HG02798 (cell line): Measurements from ENCODE around the gene CATSPERB.
"Not testable (repeated sequence)": the region's sequence is repeated elsewhere in the genome, so short reads cannot be mapped to it uniquely, and the experiment has no call there.

Experiments used
- ATAC-seq: cut with Tn5 transposase; IDR thresholded peaks from one replicate; pipeline ENCODE4 v1.9.1; 2021; ENCODE audit warnings: mild to moderate bottlenecking; ENCODE audit not compliant: unreplicated experiment, poor library complexity

CATSPERB gene

DNA sequence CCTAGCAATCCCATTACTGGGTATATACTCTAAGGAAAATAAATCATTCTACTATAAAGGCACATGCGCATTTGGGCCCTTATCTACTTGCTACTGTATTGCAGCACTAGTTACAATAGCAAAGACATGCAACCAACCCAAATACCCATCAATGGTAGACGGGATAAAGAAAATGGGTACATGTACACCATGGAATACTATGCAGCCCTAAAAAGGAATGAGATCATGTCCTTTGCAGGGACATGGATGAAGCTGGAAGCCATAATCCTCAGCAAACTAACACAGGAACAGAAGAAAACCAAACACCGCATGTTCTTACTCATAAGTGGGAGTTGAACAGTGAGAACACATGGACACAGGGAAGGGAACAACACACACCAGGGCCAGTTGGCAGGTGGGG, 54.2 kb downstream of the CATSPERB start:
- not testable (repeated sequence) for ATAC-seq

DNA sequence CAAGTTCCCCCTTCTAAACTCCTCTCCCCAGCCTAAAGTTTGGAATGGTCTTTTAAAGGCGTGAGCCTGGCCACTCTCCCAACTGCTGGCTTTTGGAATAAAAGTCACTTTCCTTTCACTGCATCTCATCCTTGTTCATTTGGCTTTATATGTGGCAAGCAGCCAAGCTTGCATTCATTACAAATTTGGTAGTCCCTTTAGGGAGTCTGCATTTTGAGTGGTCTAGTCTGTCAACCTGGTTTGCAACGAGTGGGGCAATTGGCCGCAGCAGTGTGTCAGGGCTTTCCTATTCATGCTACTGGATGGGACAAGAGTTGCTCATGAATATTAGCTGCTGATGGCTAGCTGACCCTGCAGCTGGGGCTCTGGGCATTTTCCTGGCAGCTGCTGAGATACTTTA, 57.0 kb downstream of the CATSPERB start:
- ATAC-seq, result no peak

- no peak for ATAC-seq
Measured at GRCh38 chr14:91669867-91670266, 62.0 kb downstream of the CATSPERB start.

- not testable (repeated sequence) for ATAC-seq
Measured at GRCh38 chr14:91667101-91667500, 64.8 kb downstream of the CATSPERB start.

- no peak for ATAC-seq
Measured at GRCh38 chr14:91660790-91661189, 71.1 kb downstream of the CATSPERB start.

- ATAC-seq, result no peak
Measured at GRCh38 chr14:91654836-91655235, 77.0 kb downstream of the CATSPERB start.

- ATAC-seq, result no peak
Measured at GRCh38 chr14:91653451-91653850, 78.4 kb downstream of the CATSPERB start.

DNA sequence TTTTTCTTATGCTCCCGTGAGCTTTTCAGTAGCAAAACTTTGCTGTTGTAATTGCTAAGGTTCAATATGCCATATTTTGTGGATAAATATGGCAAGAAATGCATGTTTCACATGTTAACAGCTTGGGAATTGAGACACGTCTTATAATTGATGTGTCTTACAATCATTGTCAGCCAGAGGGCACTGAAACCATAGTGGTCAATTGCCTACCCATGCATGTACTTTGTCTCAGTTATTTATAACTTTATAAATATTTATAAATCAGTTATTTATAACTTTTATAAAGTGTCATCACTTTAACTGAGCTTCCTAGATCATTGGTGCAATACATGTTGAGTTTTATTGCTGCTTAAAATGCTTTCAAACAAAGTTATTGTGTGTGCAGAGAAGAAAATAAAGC, 82.0 kb downstream of the CATSPERB start:
- ATAC-seq, result no peak

DNA sequence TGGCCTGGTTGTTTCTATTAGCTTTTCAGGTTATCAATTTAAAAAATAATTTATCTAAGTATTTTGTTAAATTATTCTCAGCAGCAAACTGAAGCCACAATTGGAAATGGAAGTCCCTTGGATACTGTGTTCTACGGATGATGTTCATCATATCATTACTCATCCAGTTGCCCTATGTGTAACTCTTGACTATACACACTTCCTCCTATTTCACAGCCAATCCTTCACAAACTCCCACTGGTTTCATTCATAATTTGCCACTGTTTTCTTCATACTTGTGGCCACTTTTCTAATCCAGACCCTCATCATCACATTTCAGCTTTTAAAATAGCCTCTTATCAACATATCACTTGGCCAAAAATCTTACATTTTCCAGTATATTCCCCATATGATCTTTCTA, 84.0 kb downstream of the CATSPERB start:
- ATAC-seq, result no peak

- no peak for ATAC-seq
Measured at GRCh38 chr14:91636604-91637003, 95.3 kb downstream of the CATSPERB start.

GRCh38 chr14:91624757-91625156, 107.1 kb downstream of the CATSPERB start:
- ATAC-seq, result no peak

DNA sequence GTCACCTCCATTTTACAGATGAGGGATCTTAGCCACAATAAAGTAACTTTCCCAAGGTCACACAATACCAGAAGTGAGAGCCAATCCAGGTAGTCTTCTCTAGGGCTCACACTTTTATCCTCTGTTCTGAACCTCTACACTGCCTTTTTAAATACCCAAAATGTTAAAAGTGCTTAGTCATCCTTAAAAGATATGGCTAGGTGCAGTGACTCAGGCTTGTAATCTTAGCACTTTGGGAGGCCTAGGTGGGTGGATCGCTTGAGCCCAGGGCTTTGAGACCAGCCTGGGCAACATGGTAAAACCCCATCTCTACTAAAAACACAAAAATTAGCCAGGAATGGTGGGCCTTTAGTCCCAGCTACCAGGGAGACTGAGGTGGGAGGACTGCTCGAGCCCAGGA, 117.7 kb downstream of the CATSPERB start:
- ATAC-seq, result no peak

DNA sequence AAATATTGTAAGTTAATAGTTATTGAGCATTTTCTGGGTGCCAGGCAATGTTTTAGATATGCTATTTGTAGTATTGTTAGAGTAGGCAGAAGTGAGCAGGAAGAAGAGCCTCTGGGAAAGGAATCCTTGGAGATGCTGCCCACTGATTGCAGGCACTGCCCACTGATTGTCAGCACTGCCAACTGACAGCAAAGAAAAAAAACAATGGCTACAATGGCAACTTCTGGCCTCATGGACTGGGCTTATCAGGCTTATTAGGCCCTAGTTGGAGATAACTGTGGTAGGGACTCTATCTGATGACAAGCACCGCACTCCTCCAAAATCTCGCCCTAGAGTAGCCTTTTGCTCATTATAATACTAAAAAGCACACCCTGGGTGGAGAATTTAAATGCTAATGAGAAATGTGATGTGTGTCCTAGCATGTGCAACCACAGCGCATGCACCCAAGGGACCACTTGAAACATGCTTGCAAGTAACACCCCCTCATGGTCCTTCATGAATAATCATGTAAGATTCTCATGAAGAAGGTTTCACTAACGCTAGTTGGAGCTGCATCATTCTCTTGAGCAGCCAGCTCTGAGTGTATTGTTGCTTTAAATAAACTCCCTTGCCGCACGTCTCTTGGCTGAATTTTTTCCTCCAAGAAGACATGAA, 118.3 kb downstream of the CATSPERB start:
- no peak for ATAC-seq

DNA sequence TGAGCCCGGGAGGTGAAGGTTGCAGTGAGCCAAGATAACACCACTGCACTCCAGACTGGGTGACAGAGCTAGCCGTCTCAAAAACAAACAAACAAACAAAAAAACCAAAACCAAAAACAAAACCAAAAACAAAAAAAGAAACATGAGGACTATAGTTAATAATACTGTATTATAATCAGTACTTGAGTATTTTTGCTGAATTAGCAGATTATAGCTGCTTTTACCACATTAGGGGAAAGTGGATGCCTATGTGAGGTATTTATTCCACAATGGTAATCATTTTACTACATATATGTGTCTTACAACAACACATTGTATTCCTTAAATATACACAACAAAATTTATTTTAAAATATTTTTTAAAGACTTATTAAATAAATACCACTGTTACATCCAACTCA, 120.4 kb downstream of the CATSPERB start:
- ATAC-seq, result no peak

DNA sequence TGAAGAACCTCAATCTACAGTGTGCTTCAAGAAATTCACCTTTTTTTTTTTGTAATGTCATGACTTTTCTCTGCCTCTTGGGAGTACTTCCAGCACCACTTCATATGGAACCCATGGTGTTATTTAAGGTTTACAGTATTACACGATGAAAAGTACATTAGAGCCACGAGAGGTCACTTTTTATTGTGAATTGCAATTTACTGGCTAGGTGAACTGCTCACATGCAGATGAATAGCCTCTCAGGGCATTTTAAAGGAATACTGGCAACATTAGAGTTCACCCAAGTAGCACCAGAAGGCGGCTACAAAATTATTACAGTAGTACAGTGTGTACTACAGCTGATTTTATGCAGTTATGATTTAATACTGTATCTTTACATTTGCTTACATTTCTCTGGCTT, 122.7 kb downstream of the CATSPERB start:
- ATAC-seq, result no peak

- no peak for ATAC-seq
Measured at GRCh38 chr14:91607322-91608047, 124.4 kb downstream of the CATSPERB start.

- ATAC-seq, result no peak
Measured at GRCh38 chr14:91606851-91607250, 125.0 kb downstream of the CATSPERB start.

GRCh38 chr14:91604611-91605010, 127.3 kb downstream of the CATSPERB start:
- not testable (repeated sequence) for ATAC-seq

DNA sequence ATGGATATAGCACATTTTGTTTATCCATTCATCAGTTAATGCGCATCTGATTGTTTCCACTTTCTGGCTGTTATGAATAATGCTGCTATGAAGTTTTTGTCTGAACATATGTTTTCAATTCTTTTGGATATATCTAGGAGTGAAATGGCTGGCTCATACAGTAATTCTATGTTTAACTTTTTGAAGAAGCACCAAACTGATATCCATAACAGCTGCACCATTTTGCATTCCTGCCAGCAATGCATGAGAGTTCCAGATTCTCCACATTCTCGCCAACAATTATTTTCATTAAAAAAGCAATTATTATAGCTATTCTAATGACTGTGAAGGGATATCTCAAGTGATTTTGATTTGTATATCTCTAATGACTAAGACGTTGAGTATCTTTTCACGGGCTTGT, 131.9 kb downstream of the CATSPERB start:
- ATAC-seq, result no peak

DNA sequence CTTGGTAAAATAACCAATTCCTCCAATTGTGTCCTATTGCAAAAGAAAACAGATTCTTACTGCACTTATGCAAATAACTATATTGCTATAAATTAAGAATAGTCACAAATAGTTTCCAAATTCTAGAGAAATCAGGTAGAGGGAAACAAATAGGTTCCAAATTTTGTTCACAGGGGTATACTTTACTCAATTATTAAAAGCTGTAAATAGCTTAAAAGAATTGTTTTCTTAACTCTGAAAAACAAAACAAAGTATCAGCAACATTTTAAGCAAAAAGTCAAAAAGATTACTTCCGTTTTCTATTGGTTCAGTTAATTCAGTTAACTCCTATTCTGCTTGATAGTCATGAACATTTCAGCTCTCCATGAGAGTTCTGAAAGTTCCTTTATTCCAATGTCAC, 136.2 kb downstream of the CATSPERB start:
- ATAC-seq, result no peak

DNA sequence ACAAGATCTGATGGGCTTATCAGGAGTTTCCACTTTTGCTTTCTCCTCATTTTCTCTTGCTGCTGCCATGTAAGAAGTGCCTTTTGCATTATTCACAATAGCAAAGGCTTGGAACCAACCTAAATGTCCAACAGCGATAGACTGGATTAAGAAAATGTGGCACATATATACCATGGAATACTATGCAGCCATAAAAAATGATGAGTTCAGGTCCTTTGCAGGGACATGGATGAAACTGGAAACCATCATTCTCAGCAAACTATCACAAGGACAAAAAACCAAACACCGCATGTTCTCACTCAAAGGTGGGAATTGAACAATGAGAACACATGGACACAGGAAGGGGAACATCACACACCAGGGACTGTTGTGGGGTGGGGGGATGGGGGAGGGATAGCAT, 137.9 kb downstream of the CATSPERB start:
- not testable (repeated sequence) for ATAC-seq

DNA sequence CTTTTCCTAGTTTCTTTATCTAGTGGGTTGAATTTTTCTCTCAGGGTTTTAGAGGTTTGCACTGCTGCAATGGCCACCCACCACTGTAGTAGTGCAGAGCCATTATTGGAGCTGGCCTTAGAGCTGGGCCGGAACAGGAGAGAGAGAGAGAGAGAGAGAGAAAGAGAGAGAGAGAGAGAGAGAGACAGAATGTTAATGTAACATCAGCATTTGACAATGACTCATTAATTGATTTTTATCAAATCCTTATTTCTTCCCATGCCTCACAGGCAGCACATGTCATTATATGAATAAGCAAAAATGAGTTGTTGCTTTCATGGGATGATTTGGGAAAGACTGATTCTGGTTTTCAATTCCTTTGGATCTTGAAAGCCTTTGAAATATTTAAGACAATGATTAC, 145.5 kb downstream of the CATSPERB start:
- ATAC-seq, result no peak
